ENCODE data around the gene SLC11A1.

DNA sequence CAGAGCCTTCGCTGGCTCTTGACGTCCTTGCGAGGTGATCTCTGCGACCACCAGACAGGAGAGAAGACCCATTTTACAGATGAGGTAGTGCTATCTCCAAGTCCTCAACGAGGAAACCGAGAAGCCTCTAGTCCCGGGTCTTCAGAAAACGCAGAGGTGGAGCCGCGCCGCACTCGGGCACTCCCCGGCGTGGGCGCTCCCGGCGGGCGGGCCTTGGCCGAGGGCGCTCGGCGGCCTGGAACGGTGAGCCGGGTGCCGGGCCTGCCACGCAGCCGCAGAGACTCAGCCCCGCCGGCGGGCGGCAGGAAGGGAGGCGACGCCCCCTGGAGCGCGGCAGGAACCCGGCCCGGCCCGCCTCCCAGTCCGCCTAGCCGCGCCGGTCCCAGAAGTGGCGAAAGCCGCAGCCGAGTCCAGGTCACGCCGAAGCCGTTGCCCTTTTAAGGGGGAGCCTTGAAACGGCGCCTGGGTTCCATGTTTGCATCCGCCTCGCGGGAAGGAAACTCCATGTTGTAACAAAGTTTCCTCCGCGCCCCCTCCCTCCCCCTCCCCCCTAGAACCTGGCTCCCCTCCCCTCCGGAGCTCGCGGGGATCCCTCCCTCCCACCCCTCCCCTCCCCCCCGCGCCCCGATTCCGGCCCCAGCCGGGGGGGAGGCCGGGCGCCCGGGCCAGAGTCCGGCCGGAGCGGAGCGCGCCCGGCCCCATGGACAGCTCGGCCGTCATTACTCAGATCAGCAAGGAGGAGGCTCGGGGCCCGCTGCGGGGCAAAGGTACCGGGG, 17.5 kb downstream of the SLC11A1 start, which contains the start of gene CTDSP1:
- TF ChIP-seq ZNF331 (CRISPR knock-in tag; IDR thresholded peaks at IDR 0.05; ENCODE audit: low read depth) (no peak), REST (IDR thresholded peaks at IDR 0.05; ENCODE audit: unreplicated experiment) (no peak), ZNF462 (CRISPR knock-in tag; IDR thresholded peaks at IDR 0.05) (no peak), POLR2AphosphoS5 (IDR thresholded peaks at IDR 0.05; ENCODE audit: low read depth) (no peak)

All from GM23338 (cell line).